SU-DHL-6 (cell line): ENCODE data around the gene DOCK3.

Experiments
- CTCF ChIP-seq: fragments of 200-600 bp; sonication (generic); IDR thresholded peaks from one replicate; pipeline ENCODE4 v1.5.1; 2017; ENCODE audit warnings: antibody characterized with exemption, mild to moderate bottlenecking, low read length, moderate library complexity; ENCODE audit not compliant: insufficient read depth, poor library complexity, severe bottlenecking
- EZH2phosphoT487 ChIP-seq: fragments of 200-600 bp; sonication (generic), shearing (Covaris generic); conservative IDR thresholded peaks from 2 replicates; pipeline ENCODE4 v1.6.1; 2018; ENCODE audit warnings: mild to moderate bottlenecking, antibody characterized with exemption, low read length, moderate library complexity, mixed read lengths

GRCh38 chr3:50819882-50820281 is 145.2 kb downstream of the DOCK3 start:
- TF ChIP-seq CTCF = no peak
- no peak for TF ChIP-seq EZH2phosphoT487
